HG03039 (cell line): ENCODE data around the gene BCL10.

Experiments used
- ATAC-seq: cut with Tn5 transposase; IDR thresholded peaks from one replicate; pipeline ENCODE4 v1.9.1; 2021; ENCODE audit warnings: mild to moderate bottlenecking, moderate library complexity; ENCODE audit not compliant: unreplicated experiment

Gene BCL10

DNA sequence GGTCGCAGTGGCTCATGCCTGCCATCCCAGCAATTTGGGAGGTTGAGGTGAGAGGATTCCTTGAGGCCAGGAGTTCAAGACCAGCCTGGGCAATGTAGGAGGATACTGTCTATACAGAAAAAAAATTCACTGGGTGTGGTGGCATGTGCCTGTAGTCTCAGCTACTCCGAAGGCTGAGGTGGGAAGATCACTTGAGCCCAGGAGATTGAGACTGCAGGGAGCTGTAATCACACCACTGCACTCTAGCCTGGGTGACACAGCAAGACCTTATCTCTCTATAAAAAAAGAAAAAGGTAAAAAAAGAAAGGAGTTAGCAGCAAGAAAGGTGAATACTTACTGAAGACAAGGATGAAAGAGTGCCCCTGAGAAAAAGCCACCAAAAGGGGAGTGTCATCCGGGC, 23.7 kb upstream of the BCL10 start:
- no peak for ATAC-seq

- ATAC-seq = peak; percentile 87
Measured at GRCh38 chr1:85297855-85298629, 21.6 kb upstream of the BCL10 start.

GRCh38 chr1:85297538-85297854, 21.1 kb upstream of the BCL10 start:
- ATAC-seq = no peak

DNA sequence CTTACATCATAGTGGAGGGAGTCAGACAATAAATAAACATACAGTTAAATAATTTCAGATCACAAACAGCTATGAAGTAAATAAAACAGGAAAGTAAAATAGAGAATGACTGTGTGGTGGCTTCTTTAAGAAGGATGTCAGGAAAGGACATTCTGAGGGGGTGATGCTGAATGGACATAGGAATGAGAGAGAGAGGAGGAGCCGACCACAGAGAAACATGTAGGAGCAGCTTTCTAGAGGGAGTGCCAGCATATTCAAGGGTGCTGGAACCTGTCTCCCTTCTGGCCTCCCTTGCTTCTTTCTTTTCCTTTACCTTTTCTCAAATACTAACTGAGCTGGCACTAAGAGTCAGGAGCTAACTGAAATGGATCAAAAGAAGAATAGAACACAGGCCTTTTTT, 20.5 kb upstream of the BCL10 start:
- ATAC-seq = no peak

- no peak for ATAC-seq
Measured at GRCh38 chr1:85295654-85296053, 19.2 kb upstream of the BCL10 start.

DNA sequence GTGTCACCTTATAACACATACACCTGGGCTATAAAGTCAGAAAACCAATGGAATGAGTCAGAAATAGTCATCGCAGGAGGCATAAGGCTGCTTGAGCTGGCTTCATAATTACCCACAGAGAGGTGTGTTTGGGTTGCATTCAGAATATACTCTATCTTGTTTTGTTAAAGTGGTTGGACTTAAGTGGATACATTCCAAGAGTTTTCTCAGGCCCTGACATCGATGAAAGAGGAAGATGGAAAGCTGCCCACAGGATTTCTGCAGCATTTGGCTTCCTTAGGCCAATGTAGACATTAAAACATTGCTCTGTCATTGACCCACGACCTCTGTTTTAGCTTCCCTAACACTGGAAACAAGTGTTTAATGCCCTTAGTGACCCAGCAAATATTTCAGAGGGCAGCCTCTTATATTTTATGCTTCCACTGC, 18.6 kb upstream of the BCL10 start:
- no peak for ATAC-seq

GRCh38 chr1:85290826-85291225, 14.4 kb upstream of the BCL10 start:
- ATAC-seq = no peak

DNA sequence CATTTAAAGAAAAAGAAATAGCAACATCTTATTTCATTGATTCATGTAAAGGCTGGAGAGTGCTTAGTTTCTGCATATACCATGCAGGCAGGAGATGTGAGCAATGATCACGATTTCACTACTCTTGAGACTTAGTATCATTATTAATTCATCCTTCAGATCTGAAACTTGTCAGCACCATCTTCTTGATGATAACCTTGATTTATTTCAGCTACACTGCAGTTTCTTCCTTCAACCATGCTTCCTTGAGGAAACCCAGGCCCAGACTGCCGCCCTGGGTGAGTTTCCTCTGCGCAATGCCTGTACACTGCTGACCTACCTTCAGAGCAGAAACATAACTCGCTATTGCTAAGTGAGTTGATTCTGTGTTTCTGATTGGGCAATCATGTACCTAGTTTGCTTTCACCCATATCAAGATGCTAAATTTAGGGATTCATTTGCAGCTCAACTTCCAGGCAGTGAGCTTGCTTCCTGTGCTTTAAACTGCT, 13.5 kb upstream of the BCL10 start:
- ATAC-seq = no peak

GRCh38 chr1:85289207-85289847, 12.9 kb upstream of the BCL10 start:
- ATAC-seq = no peak

- ATAC-seq = no peak
Measured at GRCh38 chr1:85284202-85284601, 7.8 kb upstream of the BCL10 start.

- ATAC-seq = no peak
Measured at GRCh38 chr1:85283475-85284199, 7.2 kb upstream of the BCL10 start.

- ATAC-seq = no peak
Measured at GRCh38 chr1:85282424-85282823, 6.0 kb upstream of the BCL10 start.

- ATAC-seq = no peak
Measured at GRCh38 chr1:85280636-85281035, 4.2 kb upstream of the BCL10 start.

- ATAC-seq = no peak
Measured at GRCh38 chr1:85279458-85280080, 3.1 kb upstream of the BCL10 start.

DNA sequence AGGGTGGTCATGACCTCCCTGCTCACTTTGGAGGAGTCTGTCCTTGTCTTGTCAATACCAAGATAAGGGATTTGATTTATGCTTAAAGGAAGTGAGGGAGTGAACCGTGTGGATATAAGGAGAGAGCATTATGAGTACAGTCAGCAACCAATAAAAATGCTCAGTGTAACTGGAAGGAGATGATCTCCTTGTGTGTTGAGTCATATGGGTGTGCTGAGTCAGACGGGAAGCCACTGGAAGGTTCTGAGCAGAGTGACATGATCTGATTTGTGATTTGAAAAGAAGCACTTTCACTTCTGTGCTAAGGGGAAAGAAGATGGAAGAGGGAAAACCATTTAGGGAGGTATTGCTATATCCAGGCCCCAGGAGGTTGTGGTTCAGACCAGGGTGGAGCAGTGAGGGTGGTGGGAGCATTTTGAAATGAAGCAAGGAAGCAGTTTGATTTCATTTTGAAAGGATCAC, 2.5 kb upstream of the BCL10 start:
- ATAC-seq = peak; percentile 14

DNA sequence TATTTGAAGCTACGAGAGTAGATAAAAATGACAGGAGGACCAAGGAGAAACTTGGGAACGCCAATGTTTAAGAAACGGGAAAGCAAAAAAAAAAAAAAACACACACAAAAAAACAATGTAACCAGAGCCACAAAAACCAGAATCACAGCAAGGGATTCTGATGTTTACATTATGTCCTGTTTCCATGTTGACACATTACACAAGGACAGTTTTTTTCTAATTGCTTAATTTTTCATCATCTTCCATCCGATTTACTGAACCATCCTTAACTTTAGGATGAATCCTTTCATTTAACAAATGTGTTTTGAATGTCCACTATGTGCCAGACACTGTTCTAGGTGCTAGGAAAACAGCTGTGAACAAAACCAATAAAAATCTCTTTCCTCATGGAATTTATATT, 1.4 kb upstream of the BCL10 start:
- no peak for ATAC-seq

DNA sequence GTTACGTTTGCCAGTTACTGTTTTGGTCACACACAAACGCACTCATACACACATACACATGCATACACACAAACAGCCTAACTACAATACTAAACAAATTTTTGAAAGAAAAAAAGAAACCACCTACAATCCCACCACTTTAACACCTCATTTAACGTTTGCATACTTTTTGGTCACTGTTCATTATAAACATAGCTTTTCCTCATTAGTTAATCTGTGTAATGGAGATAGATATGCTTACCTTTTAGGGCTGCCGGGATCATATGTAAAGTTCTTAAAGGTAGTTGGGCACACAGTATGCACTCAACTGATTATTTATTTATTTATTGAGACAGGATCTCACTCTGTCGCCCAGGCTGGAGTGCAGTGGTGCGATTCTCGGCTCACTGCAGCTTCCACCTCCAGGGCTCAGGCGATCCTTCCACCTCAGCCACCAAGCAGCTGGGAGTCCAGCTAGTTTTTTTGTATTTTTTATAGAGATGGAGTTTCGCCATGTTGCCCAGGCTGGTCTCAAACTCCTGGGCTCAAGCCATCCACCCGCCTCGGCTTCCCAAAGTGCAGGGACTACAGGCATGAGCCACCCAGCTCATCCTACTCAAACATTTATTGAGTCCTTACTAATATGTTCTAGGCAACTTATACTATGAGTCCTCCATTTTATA, 677 bp upstream of the BCL10 start:
- no peak for ATAC-seq

- ATAC-seq = no peak
Measured at GRCh38 chr1:85275701-85276214, 674 bp downstream of the BCL10 start.

- no peak for ATAC-seq
Measured at GRCh38 chr1:85274969-85275453, 1.4 kb downstream of the BCL10 start.

DNA sequence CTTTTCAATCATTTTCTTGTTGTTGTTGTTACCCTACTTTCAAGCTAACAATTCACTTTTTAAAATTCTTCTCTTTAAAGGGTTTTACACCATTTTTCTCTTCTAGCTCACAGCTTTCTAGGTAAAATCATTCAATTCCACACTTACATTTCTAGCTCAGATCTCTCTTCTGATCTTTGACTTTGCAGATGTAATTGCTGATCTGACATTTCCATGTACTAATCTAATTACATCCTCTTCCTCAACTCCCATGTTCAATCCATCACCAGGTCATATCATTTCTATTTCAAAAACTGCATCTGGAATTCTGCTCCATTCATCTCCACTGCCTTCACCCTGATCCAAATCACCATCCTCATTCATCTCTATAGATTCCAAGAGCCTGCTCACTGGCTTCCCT, 3.0 kb downstream of the BCL10 start:
- ATAC-seq = no peak
